ENCODE measurements around the gene TLCD3A.

DNA sequence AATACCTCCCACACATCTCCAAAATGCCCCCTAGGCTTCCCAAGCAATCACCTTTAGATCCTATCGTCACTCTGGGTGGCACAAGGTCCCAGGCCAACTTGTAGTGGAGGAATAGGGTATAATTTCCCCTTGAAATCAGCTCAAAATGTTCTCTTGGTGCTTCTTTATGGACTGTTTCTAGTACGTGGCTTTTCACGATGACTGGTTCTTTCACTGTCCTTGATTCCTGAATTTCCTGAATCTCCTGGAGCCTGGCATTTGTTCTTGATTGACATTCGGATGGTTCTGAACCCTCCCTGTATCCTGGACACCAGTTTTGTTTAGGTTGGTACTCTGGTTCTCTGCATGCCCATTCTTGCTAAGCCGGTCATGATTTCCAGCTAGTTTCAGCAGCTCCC lies 10.9 kb upstream of the TLCD3A start:
- TF ChIP-seq, protein P1, sequence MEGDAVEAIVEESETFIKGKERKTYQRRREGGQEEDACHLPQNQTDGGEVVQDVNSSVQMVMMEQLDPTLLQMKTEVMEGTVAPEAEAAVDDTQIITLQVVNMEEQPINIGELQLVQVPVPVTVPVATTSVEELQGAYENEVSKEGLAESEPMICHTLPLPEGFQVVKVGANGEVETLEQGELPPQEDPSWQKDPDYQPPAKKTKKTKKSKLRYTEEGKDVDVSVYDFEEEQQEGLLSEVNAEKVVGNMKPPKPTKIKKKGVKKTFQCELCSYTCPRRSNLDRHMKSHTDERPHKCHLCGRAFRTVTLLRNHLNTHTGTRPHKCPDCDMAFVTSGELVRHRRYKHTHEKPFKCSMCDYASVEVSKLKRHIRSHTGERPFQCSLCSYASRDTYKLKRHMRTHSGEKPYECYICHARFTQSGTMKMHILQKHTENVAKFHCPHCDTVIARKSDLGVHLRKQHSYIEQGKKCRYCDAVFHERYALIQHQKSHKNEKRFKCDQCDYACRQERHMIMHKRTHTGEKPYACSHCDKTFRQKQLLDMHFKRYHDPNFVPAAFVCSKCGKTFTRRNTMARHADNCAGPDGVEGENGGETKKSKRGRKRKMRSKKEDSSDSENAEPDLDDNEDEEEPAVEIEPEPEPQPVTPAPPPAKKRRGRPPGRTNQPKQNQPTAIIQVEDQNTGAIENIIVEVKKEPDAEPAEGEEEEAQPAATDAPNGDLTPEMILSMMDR (conservative IDR thresholded peaks at IDR 0.05; ENCODE audit: low read length) = no peak
- no peak for TF ChIP-seq EZH2phosphoT487 (IDR thresholded peaks at IDR 0.05; ENCODE audit: borderline replicate concordance)

Measured in Loucy (cell line).